Mesenchymal stem cell (in vitro differentiated cells and primary cell): ENCODE results near the gene ZBTB21.

ENCODE experiments used
- DNase-seq: peaks from one replicate; pipeline ENCODE4 v3.0.0-alpha.2; 2013
- H2AFZ ChIP-seq: one replicate; pipeline ENCODE4 v1.6.1; 2013; ENCODE audit warnings: low read depth, mild to moderate bottlenecking, control low read depth, inconsistent platforms, low read length, moderate library complexity
- H2AK5ac ChIP-seq: 2 replicates; pipeline ENCODE4 v1.6.1; 2013; ENCODE audit warnings: low read length, moderate library complexity, mild to moderate bottlenecking, inconsistent platforms; ENCODE audit not compliant: severe bottlenecking
- H2BK120ac ChIP-seq: one replicate; pipeline ENCODE4 v1.6.1; 2013; ENCODE audit warnings: low read depth, mild to moderate bottlenecking, inconsistent platforms, low read length, moderate library complexity
- H2BK12ac ChIP-seq, 2 experiments: one replicate each; pipeline ENCODE4 v1.6.1; 2013; ENCODE audit warnings: inconsistent platforms in 2 of 2, low read length in 2 of 2, mild to moderate bottlenecking in 2 of 2, moderate library complexity in 2 of 2, control low read depth in 1 of 2
- H2BK15ac ChIP-seq: one replicate; pipeline ENCODE4 v1.6.1; 2013; ENCODE audit warnings: mild to moderate bottlenecking, low read depth, inconsistent platforms; ENCODE audit not compliant: poor library complexity, severe bottlenecking
- H2BK5ac ChIP-seq: 2 replicates; pipeline ENCODE4 v1.6.1; 2013; ENCODE audit warnings: low read depth, mild to moderate bottlenecking, low read length, control low read depth, inconsistent platforms; ENCODE audit not compliant: poor library complexity, severe bottlenecking
- H3K14ac ChIP-seq, 2 experiments: one replicate each; pipeline ENCODE4 v1.6.1; 2013; ENCODE audit warnings: inconsistent platforms in 2 of 2, low read length in 2 of 2, control low read depth in 1 of 2, mild to moderate bottlenecking in 1 of 2, moderate library complexity in 1 of 2
- H3K18ac ChIP-seq, 2 experiments: one replicate each; pipeline ENCODE4 v1.6.1; 2013; ENCODE audit warnings: inconsistent platforms in 2 of 2, low read length in 2 of 2, control low read depth in 1 of 2, low read depth in 1 of 2, mild to moderate bottlenecking in 1 of 2
- H3K23ac ChIP-seq, 2 experiments: one replicate each; pipeline ENCODE4 v1.6.1; 2013; ENCODE audit warnings: inconsistent platforms in 2 of 2, low read length in 2 of 2, mild to moderate bottlenecking in 2 of 2, moderate library complexity in 2 of 2, control low read depth in 1 of 2
- H3K27ac ChIP-seq: 2 replicates; pipeline ENCODE4 v1.5.1; 2013; ENCODE audit warnings: mild to moderate bottlenecking, moderate library complexity, low read length, control low read depth, inconsistent platforms; ENCODE audit not compliant: poor library complexity, severe bottlenecking
- H3K27me3 ChIP-seq, 2 experiments: 2 replicates each; pipeline versions ENCODE4 v1.6.1 to v1.7.0; 2013; ENCODE audit warnings: low read length in 2 of 2, mild to moderate bottlenecking in 2 of 2, moderate library complexity in 2 of 2, control low read depth in 1 of 2, inconsistent platforms in 1 of 2; ENCODE audit not compliant: control insufficient read depth in 1 of 2, insufficient read depth in 1 of 2
- H3K36me3 ChIP-seq, 2 experiments: 2 replicates each; pipeline versions ENCODE4 v1.6.1 to v1.7.0; 2013; ENCODE audit warnings: low read length in 2 of 2, control low read depth in 1 of 2, inconsistent platforms in 1 of 2, low read depth in 1 of 2, mild to moderate bottlenecking in 1 of 2; ENCODE audit not compliant: insufficient read depth in 2 of 2, control insufficient read depth in 1 of 2
- H3K4ac ChIP-seq, 2 experiments: one replicate each; pipeline ENCODE4 v1.6.1; 2013; ENCODE audit warnings: inconsistent platforms in 2 of 2, low read length in 2 of 2, mild to moderate bottlenecking in 2 of 2, moderate library complexity in 2 of 2, control low read depth in 1 of 2, low read depth in 1 of 2
- H3K4me1 ChIP-seq: 2 replicates; pipeline ENCODE4 v1.6.1; 2013; ENCODE audit warnings: low read depth, low read length, control low read depth; ENCODE audit not compliant: control insufficient read depth, insufficient read depth
- H3K4me2 ChIP-seq: 2 replicates; pipeline ENCODE4 v1.6.1; 2013; ENCODE audit warnings: low read length, mild to moderate bottlenecking, inconsistent platforms; ENCODE audit not compliant: poor library complexity, severe bottlenecking
- H3K4me3 ChIP-seq, 2 experiments: 2 replicates each; pipeline versions ENCODE4 v1.5.1 to v1.7.0; 2013; ENCODE audit warnings: low read length in 2 of 2, mild to moderate bottlenecking in 2 of 2, control low read depth in 1 of 2, low read depth in 1 of 2; ENCODE audit not compliant: insufficient read depth in 1 of 2
- H3K79me1 ChIP-seq: replicated peaks from 2 replicates; pipeline ENCODE4 v1.6.1; 2013; ENCODE audit warnings: mild to moderate bottlenecking, control low read depth, low read length, inconsistent platforms; ENCODE audit not compliant: poor library complexity, severe bottlenecking
- H3K9ac ChIP-seq: 2 replicates; pipeline ENCODE4 v1.7.0; 2013; ENCODE audit warnings: mild to moderate bottlenecking, low read length, moderate library complexity
- H3K9me3 ChIP-seq: 2 replicates; pipeline ENCODE4 v1.7.0; 2013; ENCODE audit warnings: mild to moderate bottlenecking, low read length; ENCODE audit not compliant: control insufficient read depth
- H4K8ac ChIP-seq: one replicate; pipeline ENCODE4 v1.6.1; 2013; ENCODE audit warnings: inconsistent platforms, mild to moderate bottlenecking, low read length, moderate library complexity
- H4K91ac ChIP-seq: one replicate; pipeline ENCODE4 v1.6.1; 2013; ENCODE audit warnings: mild to moderate bottlenecking, low read length, inconsistent platforms
- WGBS: methylation state at CpG from one replicate; pipeline ENCODE4 v1.1.7; 2013; ENCODE audit warnings: mixed read lengths; 5-methylcytosine and 5-hydroxymethylcytosine counted together

ZBTB21 gene

GRCh38 chr21:41970751-41971653 lies 39.2 kb downstream of the ZBTB21 start:
- no peak overlapping the region for H2AFZ ChIP-seq
- H3K4ac ChIP-seq: no peak overlapping the region
- no peak overlapping the region for H2BK15ac ChIP-seq
- no peak overlapping the region for H4K91ac ChIP-seq
- no peaks in the 10 kb centered on the region for H3K79me1 ChIP-seq
- 85% methylated on average over 20 of the region's 20 CpGs for WGBS
- H2BK5ac ChIP-seq: no peak overlapping the region
- no peak overlapping the region for H2BK12ac ChIP-seq
- H4K8ac ChIP-seq: no peak overlapping the region
- H3K4me2 ChIP-seq: no peak overlapping the region
- no peak overlapping the region for H3K18ac ChIP-seq
- no peak overlapping the region for H3K4me3 ChIP-seq
- DNase-seq: no peak
- H3K27ac ChIP-seq: no peak overlapping the region
- peaks cover 5% of the 10 kb centered on the region for H3K4me1 ChIP-seq
- no peak overlapping the region for H3K23ac ChIP-seq
- no peak overlapping the region for H2AK5ac ChIP-seq
- peaks cover 0 to 7% of the 10 kb centered on the region in 2 experiments for H3K27me3 ChIP-seq
- no peak overlapping the region for H2BK120ac ChIP-seq
- no peak overlapping the region for H3K9ac ChIP-seq
- no peaks in the 10 kb centered on the region for H3K36me3 ChIP-seq
- H3K9me3 ChIP-seq: no peaks in the 10 kb centered on the region
- H3K14ac ChIP-seq: no peak overlapping the region

- Histone ChIP-seq H2AK5ac (no peak overlapping the region), H3K14ac (no peak overlapping the region), H3K27me3 (peaks cover 2 to 7% of the 10 kb centered on the region in 2 experiments), H2BK12ac (peak overlapping the region in 1 of 2 experiments; percentile 42), H3K4me3 (no peak overlapping the region), H2BK120ac (no peak overlapping the region), H3K4ac (no peak overlapping the region), H3K4me2 (no peak overlapping the region), H3K79me1 (no peaks in the 10 kb centered on the region), H3K18ac (no peak overlapping the region), H3K23ac (no peak overlapping the region), H3K9ac (no peak overlapping the region), H4K91ac (no peak overlapping the region), H3K9me3 (no peaks in the 10 kb centered on the region), H2AFZ (no peak overlapping the region), H2BK15ac (no peak overlapping the region), H3K4me1 (peaks cover 5% of the 10 kb centered on the region), H2BK5ac (no peak overlapping the region), H4K8ac (no peak overlapping the region), H3K27ac (no peak overlapping the region), H3K36me3 (no peaks in the 10 kb centered on the region)
- WGBS: 69% methylated on average over 3 of the region's 5 CpGs
- no peak for DNase-seq
These were observed 40.1 kb downstream of the ZBTB21 start for GRCh38 chr21:41970106-41970391.

GRCh38 chr21:41967708-41968107 lies 42.5 kb downstream of the ZBTB21 start:
- Histone ChIP-seq H3K4me2 (no peak overlapping the region), H3K4me3 (no peak overlapping the region)

GRCh38 chr21:41966872-41967621 lies 43.1 kb downstream of the ZBTB21 start:
- no peak for DNase-seq
- H4K91ac ChIP-seq: peak overlapping the region; percentile 59
- peaks cover 5% of the 10 kb centered on the region for H3K4me1 ChIP-seq
- no peak overlapping the region for H3K23ac ChIP-seq
- no peak overlapping the region for H3K27ac ChIP-seq
- no peak overlapping the region for H2BK15ac ChIP-seq
- no peaks in the 10 kb centered on the region for H3K36me3 ChIP-seq
- no peak overlapping the region for H3K18ac ChIP-seq
- H3K4me2 ChIP-seq: no peak overlapping the region
- H2BK5ac ChIP-seq: no peak overlapping the region
- H3K4ac ChIP-seq: no peak overlapping the region
- H3K27me3 ChIP-seq: peaks cover 7 to 16% of the 10 kb centered on the region in 2 experiments
- 93% methylated on average over 10 of the region's 10 CpGs for WGBS
- no peaks in the 10 kb centered on the region for H3K9me3 ChIP-seq
- no peak overlapping the region for H2BK120ac ChIP-seq
- no peak overlapping the region for H2BK12ac ChIP-seq
- H4K8ac ChIP-seq: no peak overlapping the region
- H3K79me1 ChIP-seq: no peaks in the 10 kb centered on the region
- no peak overlapping the region for H3K4me3 ChIP-seq
- no peak overlapping the region for H2AK5ac ChIP-seq
- no peak overlapping the region for H2AFZ ChIP-seq
- H3K14ac ChIP-seq: no peak overlapping the region
- no peak overlapping the region for H3K9ac ChIP-seq

More at GRCh38 chr21:41967708-41968107, 42.5 kb downstream of the ZBTB21 start:
- no peak overlapping the region for H3K23ac ChIP-seq
- no peak overlapping the region for H3K9ac ChIP-seq
- H3K4ac ChIP-seq: no peak overlapping the region
- 93% methylated on average over 4 of the region's 4 CpGs for WGBS
- no peak for DNase-seq
- H2AK5ac ChIP-seq: no peak overlapping the region
- H3K14ac ChIP-seq: no peak overlapping the region
- H3K4me1 ChIP-seq: peaks cover 5% of the 10 kb centered on the region
- no peaks in the 10 kb centered on the region for H3K36me3 ChIP-seq
- H3K9me3 ChIP-seq: no peaks in the 10 kb centered on the region
- peaks cover 7 to 16% of the 10 kb centered on the region in 2 experiments for H3K27me3 ChIP-seq
- peak overlapping the region; percentile 32 for H4K8ac ChIP-seq
- H4K91ac ChIP-seq: peak overlapping the region; percentile 53
- H3K27ac ChIP-seq: no peak overlapping the region
- H3K18ac ChIP-seq: no peak overlapping the region
- no peak overlapping the region for H2AFZ ChIP-seq
- no peak overlapping the region for H2BK15ac ChIP-seq
- no peak overlapping the region for H2BK12ac ChIP-seq
- no peak overlapping the region for H2BK5ac ChIP-seq
- no peak overlapping the region for H2BK120ac ChIP-seq
- no peaks in the 10 kb centered on the region for H3K79me1 ChIP-seq
